Stimulated activated CD4-positive, alpha-beta T cell treated with anti-CD3 and anti-CD28 coated beads, Interleukin-15, amount 100 ng/mL, for 1 hour (primary cell): Measurements from ENCODE around the gene STX1A.
"Not testable (repeated sequence)": the region's sequence is repeated elsewhere in the genome, so short reads cannot be mapped to it uniquely, and the experiment has no call there.

ENCODE experiments used
- DNase-seq, 2 donors: peaks; one replicate each; pipeline ENCODE4 v3.0.0-alpha.2; 2020; ENCODE audit warnings: low read depth in 1 of 2, low spot score in 1 of 2

The STX1A gene

DNA sequence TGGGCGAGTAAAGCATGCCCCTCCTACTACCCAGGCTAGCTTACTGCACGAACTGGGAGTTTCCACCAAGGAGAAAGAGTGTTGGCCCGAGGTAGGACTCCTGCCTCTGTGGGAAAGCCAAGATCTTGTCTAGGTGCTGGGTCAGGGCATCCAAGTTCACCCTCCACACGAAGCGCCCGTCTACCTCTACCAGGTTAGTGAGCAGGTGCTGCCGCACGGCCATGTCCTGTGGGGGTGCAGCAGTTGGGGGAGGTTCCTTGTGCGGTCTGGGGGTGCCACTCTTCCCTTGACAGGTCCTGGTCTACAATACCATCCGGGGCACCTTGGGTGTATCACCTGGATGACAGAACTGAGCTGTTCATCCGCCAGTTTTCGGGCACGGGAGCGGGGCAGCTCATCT is 17.4 kb upstream of the STX1A start:
- DNase-seq, result no peak

DNA sequence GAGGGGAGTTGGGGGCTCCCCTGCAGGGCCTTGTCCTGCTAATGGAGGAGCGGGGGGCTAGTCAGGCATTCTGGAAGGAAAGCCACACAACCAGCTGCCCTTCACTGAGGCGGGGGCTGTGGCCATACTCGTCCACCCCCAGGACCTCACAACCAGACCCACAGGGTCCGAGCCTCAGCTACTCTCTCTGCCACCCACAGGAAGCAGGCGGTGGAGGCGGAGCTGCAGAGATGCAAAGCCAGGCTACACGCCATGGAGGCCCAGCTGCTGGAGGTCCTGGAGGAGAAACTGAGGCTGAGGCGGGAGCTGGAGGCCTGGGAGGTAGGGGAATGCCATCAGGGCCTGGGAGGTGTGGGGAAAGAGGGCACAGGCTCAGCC is 16.0 kb upstream of the STX1A start:
- DNase-seq, result no peak

DNA sequence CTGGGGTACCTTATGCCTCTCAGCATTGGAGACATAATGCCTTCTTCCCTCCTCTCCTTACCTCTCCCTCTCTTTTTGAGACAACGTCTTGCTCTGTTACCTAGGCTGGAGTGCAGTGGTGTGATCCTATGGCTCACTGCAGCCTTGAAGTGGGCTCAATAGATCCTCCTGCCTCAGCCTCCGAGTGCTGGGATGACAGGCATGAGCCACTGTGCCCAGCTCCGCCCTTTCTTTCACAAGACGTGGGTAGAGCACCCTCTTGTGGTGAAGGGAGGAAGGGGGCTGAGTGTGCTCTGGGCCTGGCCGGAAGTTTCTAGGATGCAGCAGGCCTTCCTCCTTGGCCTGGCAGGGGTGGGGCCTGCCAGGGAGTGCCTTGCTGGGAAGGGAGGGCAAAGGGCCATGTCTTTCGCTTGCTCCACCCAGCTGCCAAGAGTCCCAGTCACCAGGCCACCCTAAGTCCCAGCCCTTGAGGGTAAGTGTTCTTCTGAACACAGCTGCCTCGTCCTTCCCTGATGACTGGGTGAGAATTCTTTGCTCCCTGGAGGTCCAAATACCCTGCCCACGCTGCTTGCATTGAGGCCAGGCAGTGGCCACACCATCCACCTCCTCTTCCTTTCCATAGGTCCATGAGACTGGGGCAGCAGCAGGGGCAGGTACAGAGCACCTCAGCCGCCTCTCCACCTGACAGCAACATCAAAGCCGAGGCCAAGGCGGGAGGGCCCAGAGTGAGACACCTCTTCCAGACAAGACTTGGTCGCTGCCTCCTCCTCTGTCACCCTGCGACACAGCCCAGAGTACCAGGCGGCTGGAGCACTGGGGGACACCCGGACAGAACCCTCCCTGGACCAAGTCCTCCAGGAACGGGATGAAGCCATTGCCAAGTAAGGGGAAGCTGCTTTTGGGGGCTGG is 15.4 kb upstream of the STX1A start:
- DNase-seq, result peak; percentile 53 to 68

DNA sequence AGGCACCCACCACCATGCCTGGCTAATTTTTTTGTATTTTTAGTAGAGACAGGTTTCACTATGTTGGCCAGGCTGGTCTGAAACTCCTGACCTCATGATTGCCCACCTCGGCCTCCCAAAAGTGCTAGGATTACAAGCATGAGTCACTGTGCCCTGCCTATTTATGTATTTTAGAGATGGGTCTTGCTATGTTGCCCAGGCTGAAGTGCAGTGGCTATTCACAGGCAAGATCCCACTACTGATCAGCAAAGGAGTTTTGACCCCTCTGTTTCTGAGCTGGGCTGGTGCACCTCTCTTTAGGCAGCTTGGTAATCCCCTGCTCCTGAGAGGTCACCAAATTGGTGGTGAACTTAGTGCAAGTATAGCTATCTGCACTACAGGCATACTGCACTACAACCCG is 12.9 kb upstream of the STX1A start:
- no peak for DNase-seq

DNA sequence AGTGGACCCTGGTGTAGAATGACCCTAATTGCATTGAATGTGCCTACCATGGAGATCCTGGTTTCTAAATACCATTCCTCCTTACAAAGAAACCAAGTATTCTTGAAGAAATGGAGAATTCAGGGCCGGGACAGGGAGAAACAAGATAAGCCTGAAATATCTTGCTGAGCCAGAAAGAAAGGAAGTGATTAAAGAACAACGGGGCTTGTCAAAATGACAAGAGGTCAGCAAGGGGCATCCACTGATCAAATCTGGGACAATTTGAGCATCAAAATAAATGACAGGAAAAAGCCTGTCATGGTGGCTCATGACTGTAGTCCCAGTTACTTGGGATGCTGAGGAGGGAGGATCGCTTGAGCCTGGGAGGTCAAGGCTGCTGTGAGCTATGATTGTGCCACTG is 11.0 kb upstream of the STX1A start:
- no peak for DNase-seq

DNA sequence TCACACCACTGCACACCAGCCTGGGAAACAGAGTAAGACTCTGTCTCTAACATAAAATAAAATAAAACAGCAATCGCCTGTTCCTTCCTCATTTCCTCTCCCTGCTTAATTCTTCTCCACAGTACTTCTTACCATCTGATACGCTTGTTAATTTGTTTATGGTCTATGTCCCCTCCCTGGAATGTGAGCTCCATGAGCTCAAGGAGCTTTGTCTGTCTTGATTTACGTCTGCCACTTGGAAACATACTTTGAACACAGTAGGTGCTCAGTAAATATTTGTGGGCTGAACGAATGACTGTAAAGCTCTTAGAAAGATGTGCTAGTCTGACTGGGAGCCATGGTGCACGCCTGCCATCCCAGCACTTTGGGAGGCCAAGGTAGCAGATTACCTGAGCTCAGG is 9.1 kb upstream of the STX1A start:
- no peak for DNase-seq

DNA sequence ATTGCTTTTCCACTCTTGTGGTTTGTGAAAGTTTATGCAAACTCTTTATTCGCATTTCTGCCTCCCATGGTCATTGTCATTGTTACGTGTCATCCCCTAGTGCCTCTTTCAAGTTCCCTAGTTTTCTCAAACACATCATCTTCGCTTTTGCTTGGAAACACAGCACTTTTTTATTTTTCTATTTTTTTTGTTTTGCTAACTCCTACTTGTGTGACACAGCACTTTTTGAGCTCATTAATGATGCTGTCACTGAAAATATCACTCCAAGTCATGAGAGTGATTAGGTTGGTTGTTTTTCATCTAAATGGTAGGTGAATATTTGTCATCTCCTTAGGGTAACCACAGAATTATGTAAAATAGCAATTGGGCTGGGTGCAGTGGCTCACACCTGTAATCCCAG is 8.5 kb upstream of the STX1A start:
- DNase-seq, result no peak

DNA sequence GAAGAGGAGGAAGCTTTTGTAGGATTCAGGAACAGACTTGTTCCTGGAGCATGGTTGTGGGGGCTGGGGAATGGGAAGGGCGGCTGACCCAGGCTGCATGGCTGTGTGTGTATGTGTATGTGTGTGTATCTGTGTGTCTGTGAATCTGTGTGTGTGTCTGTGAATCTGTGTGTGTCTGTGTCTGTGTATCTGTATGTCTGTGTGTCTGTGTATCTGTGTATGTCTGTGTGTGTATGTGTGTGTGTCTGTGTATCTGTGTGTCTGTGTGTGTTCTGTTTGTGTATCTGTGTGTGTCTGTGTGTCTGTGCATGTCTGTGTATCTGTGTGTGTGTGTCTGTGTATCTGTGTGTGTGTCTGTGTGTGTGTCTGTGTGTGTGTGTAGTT is 6.6 kb upstream of the STX1A start:
- DNase-seq, result no peak

DNA sequence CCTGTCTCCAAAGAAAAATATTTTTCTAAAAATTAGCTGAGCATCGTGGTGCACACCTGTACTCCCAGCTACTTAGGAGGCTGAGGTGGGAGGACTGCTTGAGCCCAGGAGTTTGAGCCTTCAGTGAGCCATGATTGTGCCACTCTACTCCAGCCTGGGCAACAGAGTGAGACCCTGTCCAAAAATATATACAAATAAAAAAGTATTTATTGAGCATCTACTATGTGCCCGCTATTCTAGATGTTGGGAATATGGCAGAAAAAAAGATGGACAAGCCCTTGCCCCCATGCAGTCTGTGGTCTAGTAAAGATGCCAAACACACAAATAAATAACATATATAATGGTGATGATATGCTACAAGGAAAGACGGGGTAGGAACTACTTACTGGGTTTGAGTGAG is 4.3 kb upstream of the STX1A start:
- DNase-seq, result no peak

DNA sequence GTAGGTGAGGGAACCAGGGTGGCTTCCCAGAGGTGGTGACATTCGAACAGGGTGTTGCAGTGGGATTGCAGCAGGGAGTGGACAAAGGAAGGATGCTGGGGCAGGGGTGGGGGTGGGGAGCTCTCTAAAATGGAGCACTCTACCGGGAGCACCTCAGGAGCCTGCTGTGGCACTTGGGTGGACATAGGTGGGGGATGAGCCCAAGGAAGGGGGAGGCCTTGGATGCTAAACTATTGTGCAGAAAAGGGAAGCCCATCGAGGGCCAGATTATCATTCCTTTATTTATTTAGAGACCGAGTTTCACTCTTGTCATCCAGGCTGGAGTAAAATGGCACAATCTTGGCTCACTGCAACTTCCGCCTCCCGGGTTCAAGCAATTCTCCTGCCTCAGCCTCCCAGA is 3.3 kb upstream of the STX1A start:
- no peak for DNase-seq

DNA sequence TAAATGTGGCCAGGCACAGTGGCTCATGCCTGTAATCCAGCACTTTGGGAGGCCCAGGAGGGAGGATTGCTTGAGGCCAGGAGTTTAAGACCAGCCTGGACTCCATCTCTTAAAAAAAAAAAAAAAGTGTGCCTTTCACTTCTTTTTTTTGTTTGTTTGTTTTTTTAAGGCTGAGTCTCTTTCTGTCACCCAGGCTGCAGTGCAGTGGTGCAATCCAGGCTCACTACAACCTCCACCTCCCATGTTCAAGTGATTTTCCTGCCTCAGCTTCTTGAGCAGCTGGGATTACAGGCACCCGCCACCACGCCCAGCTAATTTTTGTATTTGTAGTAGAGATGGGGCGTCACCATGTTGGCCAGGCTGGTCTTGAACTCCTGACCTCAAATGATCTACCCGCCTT is 2.7 kb upstream of the STX1A start:
- not testable (repeated sequence) for DNase-seq

DNA sequence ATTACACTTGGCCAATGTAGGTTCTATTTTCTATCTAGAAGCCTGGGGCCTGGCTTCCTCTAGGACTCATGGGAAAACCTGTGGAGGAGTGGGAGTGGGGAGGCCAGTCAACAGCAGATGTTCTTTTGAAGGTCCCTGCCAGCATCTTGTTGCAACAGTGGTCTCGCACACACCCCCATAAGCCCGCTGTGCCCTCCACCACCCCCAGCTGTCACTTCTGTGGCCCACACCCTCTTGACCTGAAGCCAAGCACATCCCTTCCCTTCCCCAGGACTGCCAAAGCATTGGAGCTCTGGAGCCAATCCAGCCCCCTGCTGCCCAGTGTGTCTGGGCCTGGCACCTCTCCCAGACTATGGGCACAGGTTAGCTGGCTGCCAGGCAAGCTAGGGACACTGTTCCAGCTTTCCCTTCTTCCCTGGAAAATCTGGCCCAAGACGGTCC is 1.9 kb upstream of the STX1A start:
- no peak for DNase-seq

DNA sequence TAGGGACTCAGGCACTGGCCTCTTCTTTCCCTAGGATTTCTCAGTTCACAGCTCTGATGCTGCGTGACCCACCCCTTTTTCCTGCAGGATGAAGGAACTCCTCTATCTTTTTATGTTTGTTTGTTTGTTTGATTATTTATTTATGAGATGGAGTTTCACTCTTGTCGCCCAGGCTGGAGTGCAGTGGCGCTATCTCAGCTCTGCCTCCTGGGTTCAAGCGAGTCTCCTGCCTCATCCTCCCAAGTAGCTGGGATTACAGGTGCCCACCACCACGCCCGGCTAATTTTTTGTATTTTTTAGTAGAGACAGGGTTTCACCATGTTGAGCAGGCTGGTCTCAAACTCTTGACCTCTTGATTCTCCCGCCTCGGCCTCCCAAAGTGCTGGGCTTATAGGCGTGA is 974 bp upstream of the STX1A start:
- not testable (repeated sequence) for DNase-seq

DNA sequence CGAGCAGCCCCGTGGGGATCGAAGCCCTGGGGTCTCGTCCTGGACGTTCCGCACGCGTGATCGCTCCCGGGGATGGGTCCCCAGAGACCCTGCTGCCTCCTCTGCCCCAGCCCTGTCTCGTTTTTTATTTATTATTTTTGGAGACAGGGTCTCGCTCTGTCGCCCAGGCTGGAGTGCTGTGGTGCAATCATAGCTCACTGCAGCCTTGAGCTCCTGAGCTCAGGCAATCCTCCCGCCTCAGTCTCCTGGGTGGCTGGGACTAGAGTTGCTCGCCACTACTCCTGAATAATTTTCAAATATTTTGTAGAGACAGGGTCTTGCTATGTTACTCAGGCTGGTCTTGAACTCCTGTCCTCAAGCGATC is 319 bp upstream of the STX1A start:
- DNase-seq, result no peak

DNA sequence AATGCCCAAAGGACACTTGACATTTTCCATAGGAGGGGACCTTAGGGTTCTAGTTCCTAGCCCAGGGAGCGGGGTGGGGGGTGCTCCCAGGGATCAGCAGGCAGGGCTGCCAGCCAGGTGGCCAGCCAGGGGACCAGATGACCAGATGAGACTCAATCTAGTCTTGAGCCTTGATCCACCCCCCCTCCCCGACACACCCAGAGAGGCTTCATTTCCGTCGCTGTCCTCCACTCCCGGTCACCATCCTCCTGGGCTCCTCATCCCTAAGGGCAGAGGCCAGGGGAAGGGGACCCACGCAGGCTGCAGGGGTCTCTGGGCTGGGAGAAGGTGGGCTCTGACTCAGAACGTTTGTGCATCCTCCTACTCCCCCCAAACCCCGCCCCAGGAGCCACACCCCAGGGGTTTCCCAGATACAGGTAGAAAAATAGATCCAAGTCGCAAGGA is 1.0 kb downstream of the STX1A start:
- no peak for DNase-seq

DNA sequence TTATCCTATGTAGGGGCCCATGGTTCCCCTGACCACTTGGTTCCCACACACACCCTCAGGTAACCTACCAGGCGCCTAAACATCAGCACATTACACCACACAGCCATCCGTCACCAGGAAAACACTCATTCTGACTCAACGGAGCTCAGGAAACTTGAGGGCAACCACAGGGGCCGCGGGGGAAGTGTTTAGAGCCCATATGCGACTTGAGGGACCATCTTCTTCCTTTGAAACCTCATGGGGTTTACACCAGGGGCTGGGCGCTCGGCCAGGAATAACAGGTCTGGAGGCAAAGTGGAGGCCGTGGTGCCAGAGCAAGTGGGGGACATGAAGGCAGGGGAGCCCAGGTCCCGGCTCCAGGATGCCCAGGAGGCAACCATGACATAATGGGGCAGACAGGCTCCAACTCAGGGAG is 1.5 kb downstream of the STX1A start:
- DNase-seq, result peak; percentile 50 to 52

DNA sequence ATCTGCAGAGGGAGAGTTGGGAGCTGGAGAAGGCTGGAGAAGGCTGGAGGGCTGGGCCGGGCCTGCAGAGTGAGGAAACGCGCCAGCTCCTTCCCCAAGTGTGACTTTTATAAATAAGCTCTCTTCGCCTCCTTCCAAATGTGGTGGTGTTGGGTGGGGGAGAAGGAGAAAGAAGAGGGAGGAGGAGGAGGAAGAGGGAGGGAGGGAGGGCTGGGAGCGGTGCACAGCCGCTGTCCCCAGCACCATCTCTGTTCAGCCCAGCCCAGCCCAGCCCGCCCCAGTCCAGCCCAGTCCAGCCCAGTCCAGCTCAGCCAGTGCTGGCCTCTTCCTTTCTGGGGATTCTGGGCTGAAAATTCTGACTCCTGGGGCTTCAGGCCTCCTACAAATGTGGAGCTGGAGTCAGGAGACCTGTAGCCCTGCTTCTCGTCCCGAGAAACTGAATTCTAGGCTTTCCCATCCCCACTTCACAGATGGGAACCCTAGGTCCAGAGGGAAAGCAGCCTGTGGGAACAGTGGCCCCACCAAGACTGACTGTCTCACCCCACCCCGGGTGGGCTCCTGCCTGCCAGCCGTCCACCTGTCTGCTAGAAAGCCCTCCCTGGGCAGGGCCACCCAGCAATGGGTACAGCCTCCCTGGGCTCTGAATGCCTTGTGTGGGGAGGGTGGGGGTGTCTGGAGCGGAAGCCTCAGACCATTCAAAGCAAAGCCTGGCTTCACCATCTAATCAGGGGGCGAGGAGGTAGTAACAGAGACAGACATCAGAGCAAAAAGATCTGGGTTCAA is 2.3 kb downstream of the STX1A start:
- DNase-seq, result no peak

DNA sequence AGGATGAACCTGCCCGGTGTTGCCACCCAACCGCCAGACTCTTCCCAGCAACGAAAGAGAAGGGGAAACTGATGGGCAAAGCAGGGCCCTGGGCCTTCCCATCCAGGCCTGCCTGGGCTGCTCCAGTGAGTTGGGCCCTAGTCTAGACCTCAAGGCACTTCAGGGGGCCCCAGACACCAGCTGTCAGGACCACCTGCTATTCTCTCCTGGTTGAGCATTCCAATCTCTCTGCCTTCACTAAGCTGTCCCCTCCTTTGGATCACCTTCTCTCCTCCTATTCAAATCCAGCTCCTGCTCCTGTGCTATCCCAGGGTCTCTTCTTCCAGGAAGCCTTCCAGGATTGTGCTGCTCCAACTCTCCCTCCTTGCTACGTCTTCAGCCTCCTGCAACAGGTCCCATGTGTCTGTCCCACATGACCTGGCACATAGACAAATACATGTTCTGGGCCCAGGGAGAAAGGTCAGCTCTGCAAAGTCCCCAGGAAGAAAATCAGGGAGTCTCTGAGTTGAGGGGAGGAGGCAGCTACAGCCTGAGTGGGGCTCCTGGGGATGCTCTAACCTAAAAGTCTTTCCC is 3.1 kb downstream of the STX1A start:
- DNase-seq, result no peak

DNA sequence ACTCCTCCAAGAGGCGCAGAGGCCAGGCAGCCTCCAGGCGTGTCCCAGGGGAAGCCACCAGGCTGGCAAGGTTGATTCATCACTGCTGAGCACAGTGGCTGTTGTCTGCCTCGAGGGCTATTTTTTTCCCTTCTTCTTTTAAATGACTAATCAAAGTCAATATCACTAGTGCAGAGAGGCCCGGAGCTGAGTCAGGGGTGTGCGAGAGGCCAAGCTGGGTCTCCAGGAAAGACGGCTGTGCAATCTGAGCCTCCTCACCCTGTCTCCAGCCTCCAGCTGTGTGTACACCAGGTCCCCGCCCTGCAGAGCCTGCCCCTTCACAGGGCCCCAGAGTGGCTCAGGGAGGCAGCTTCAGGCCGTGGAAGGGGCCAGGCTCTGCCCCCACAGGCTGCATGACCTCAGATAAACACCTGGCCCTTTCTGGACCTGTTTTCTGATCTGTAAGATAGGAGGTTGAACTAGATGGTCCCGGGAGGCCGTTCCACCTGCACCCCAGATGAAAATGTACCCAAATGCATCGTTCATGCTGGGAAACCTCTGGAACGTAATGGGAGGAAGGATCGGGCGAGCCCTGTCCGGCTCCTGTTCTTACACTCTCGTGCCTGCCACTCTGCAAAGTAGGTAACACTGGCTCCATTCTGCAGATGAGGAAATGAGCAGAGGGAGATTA is 3.7 kb downstream of the STX1A start:
- DNase-seq, result peak in 1 of 2 donors; percentile 28

DNA sequence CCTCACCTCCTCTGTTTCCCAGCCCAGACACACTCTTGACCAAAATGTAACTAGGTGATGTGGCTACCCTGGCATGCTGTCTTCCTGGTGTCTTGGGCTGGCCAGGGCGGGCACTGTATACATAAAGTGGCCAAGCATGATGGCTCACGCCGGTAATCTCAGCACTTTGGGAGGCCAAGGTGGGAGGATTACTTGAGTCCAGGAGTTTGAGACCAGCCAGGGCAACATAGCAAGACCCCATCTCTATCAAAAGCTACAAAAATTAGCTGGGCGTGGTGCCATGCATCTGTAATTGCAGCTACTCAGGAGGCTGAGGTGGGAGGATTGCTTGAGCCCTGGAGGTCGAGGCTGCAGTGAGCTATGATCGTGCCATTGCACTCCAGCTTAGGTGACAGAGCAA is 6.2 kb downstream of the STX1A start:
- not testable (repeated sequence) for DNase-seq

DNA sequence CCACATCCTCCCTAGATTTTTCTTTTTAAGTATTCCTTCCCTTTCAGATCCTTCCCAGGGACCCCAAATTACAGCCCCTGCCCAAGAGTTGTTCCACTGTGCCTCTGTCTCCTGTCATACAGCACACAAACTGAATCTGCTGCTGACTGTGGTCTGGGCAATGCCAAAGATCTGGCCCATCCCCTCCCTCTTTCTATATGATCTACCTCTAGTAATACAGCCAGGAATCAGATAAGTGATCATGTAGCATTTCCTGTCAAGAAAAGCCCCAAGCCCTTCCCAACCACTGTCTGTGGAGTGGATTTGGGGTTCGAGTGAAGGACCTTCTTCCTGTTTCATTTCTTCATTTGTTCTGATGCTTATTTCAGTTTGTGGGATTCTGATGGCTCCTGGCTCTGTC is 6.7 kb downstream of the STX1A start:
- no peak for DNase-seq
